B cell (primary cell): Measurements from ENCODE around the gene SPRY2.

ENCODE experiments used
- CTCF ChIP-seq: fragments of 200-600 bp; IDR thresholded peaks from one replicate; pipeline ENCODE4 v1.8.0; 2022; ENCODE audit warnings: antibody characterized with exemption, mild to moderate bottlenecking
- EZH2 ChIP-seq: IDR thresholded peaks from 2 replicates; pipeline ENCODE4 v1.6.1; 2012; ENCODE audit warnings: borderline replicate concordance, low read depth, mild to moderate bottlenecking, moderate library complexity, low read length; ENCODE audit not compliant: insufficient read depth, poor library complexity, severe bottlenecking

GRCh38 chr13:80367473-80367872, 26.5 kb upstream of the SPRY2 start:
- TF ChIP-seq EZH2 (no peak), CTCF (no peak)
